H1 (cell line): Measurements from ENCODE around the gene RNF8. TPM values are rescaled to one million over a fixed set of nuclear protein-coding genes. Genes with fewer than 3 reads are reported as not detected.

Source experiments
- CTCF ChIA-PET: fragments of 300-600 bp; sonication (Branson Sonifier 250); formaldehyde crosslinking; loops from one replicate; lab custom pipeline; 2021; ENCODE audit not compliant: partially characterized antibody; lab: Charles Lee
- POLR2A ChIA-PET: fragments of 300-600 bp; sonication (Branson Sonifier 250); formaldehyde crosslinking; loops from one replicate; lab custom pipeline; 2021; ENCODE audit warnings: inconsistent platforms; ENCODE audit not compliant: partially characterized antibody; lab: Charles Lee
- DNase-seq, 2 experiments: peaks; one replicate each; pipeline versions ENCODE4 v3.0.0 to v3.0.0-alpha.2; 2010 to 2022; ENCODE audit warnings: low spot score in 2 of 2, low read depth in 1 of 2, mixed read lengths in 1 of 2
- FAIRE-seq: peaks from 2 replicates; lab custom pipeline; 2011; peaks lifted over from hg19 to GRCh38; lab: Jason Lieb, UNC
- H2AFZ ChIP-seq: 2 replicates; pipeline ENCODE4 v1.8.1; 2012; ENCODE audit warnings: low read length, inconsistent platforms
- H2AK5ac ChIP-seq: 2 replicates; pipeline ENCODE4 v1.6.1; 2013; ENCODE audit warnings: low read depth, low read length
- H2BK120ac ChIP-seq: replicated peaks from 2 replicates; pipeline ENCODE3; 2013; ENCODE audit warnings: low read depth, low read length, inconsistent platforms
- H2BK12ac ChIP-seq: 2 replicates; pipeline ENCODE4 v1.6.1; 2013; ENCODE audit warnings: low read depth, low read length
- H2BK15ac ChIP-seq: 2 replicates; pipeline ENCODE4 v1.6.1; 2013; ENCODE audit warnings: low read length
- H2BK20ac ChIP-seq: 2 replicates; pipeline ENCODE4 v1.6.1; 2013; ENCODE audit warnings: low read length
- H2BK5ac ChIP-seq: 2 replicates; pipeline ENCODE4 v1.6.1; 2013; ENCODE audit warnings: low read depth, low read length
- H3K14ac ChIP-seq: 2 replicates; pipeline ENCODE4 v1.6.1; 2013; ENCODE audit warnings: inconsistent platforms; ENCODE audit not compliant: insufficient read length
- H3K18ac ChIP-seq: 2 replicates; pipeline ENCODE4 v1.6.1; 2013; ENCODE audit warnings: low read length; ENCODE audit errors: extremely low read depth
- H3K23ac ChIP-seq: 2 replicates; pipeline ENCODE4 v1.6.1; 2013; ENCODE audit warnings: inconsistent platforms; ENCODE audit not compliant: insufficient read length
- H3K23me2 ChIP-seq: 2 replicates; pipeline ENCODE4 v1.6.1; 2013; ENCODE audit warnings: low read depth, low read length
- H3K27ac ChIP-seq: 2 replicates; pipeline ENCODE4 v1.6.1; 2011; ENCODE audit warnings: low read depth, low read length, inconsistent platforms
- H3K27me3 ChIP-seq, 4 experiments: replicated peaks in 1 of 4; 1 replicate in 1 of 4; 2 replicates in 3 of 4; pipeline versions ENCODE4 v1.6.1 to v1.8.1; 2011 to 2013; ENCODE audit warnings: low read length in 3 of 4, mild to moderate bottlenecking in 3 of 4, inconsistent platforms in 2 of 4, mixed read lengths in 2 of 4, moderate library complexity in 1 of 4; ENCODE audit not compliant: control insufficient read depth in 3 of 4, insufficient read depth in 3 of 4; ENCODE audit errors: extremely low read depth in 1 of 4
- H3K36me3 ChIP-seq, 4 experiments: 2 replicates each; pipeline versions ENCODE4 v1.6.1 to v1.8.1; 2011 to 2013; ENCODE audit warnings: mild to moderate bottlenecking in 4 of 4, low read length in 3 of 4, moderate library complexity in 2 of 4, control low read depth in 1 of 4, inconsistent platforms in 1 of 4; ENCODE audit not compliant: insufficient read depth in 4 of 4, control insufficient read depth in 2 of 4
- H3K4ac ChIP-seq: replicated peaks from 2 replicates; pipeline ENCODE3; 2013; ENCODE audit warnings: low read length, low read depth, mixed read lengths, inconsistent platforms; ENCODE audit not compliant: insufficient read length
- H3K4me1 ChIP-seq, 4 experiments: replicated peaks in 1 of 4; 1 replicate in 1 of 4; 2 replicates in 3 of 4; pipeline versions ENCODE4 v1.6.1 to v1.8.1; 2011 to 2013; ENCODE audit warnings: low read length in 3 of 4, inconsistent platforms in 2 of 4, mixed read lengths in 1 of 4; ENCODE audit not compliant: insufficient read depth in 4 of 4, control insufficient read depth in 3 of 4
- H3K4me2 ChIP-seq, 2 experiments: 2 replicates each; pipeline versions ENCODE4 v1.6.1 to v1.8.1; 2011 to 2013; ENCODE audit warnings: low read depth in 2 of 2, low read length in 2 of 2, control low read depth in 1 of 2, inconsistent platforms in 1 of 2, mild to moderate bottlenecking in 1 of 2; ENCODE audit not compliant: insufficient read depth in 1 of 2
- H3K4me3 ChIP-seq, 4 experiments: fragments of 200-600, 300-600 bp in 1 of 4; sonication (generic), shearing (Covaris generic), sonication (Bioruptor Twin) in 1 of 4; 2 replicates each; pipeline versions ENCODE4 v1.5.1 to v1.8.1; 2011 to 2016; ENCODE audit warnings: low read length in 4 of 4, low read depth in 3 of 4, control low read depth in 2 of 4, inconsistent platforms in 2 of 4, mild to moderate bottlenecking in 2 of 4, mixed read lengths in 1 of 4, moderate library complexity in 1 of 4; ENCODE audit not compliant: insufficient read depth in 2 of 4; ENCODE audit errors: extremely low read depth in 1 of 4
- H3K56ac ChIP-seq: replicated peaks from 2 replicates; pipeline ENCODE3; 2013; ENCODE audit warnings: low read depth, mild to moderate bottlenecking, mixed read lengths, low read length, inconsistent platforms; ENCODE audit not compliant: insufficient read length
- H3K79me1 ChIP-seq: 2 replicates; pipeline ENCODE4 v1.6.1; 2013; ENCODE audit warnings: low read depth, low read length, control low read depth
- H3K79me2 ChIP-seq, 2 experiments: 2 replicates each; pipeline versions ENCODE4 v1.6.1 to v1.8.1; 2012 to 2013; ENCODE audit warnings: low read length in 2 of 2, mild to moderate bottlenecking in 2 of 2, inconsistent platforms in 1 of 2; ENCODE audit not compliant: insufficient read depth in 2 of 2, control insufficient read depth in 1 of 2
- H3K9ac ChIP-seq, 4 experiments: replicated peaks in 1 of 4; 1 replicate in 1 of 4; 2 replicates in 3 of 4; pipeline versions ENCODE4 v1.6.1 to v1.8.1; 2011 to 2013; ENCODE audit warnings: low read depth in 3 of 4, low read length in 3 of 4, control low read depth in 2 of 4, mild to moderate bottlenecking in 2 of 4, moderate library complexity in 2 of 4, inconsistent platforms in 1 of 4; ENCODE audit errors: extremely low read depth in 1 of 4
- H3K9me3 ChIP-seq, 2 experiments: 2 replicates each; pipeline versions ENCODE4 v1.6.1 to v1.8.1; 2012 to 2013; ENCODE audit warnings: mild to moderate bottlenecking in 2 of 2, moderate library complexity in 2 of 2, control low read depth in 1 of 2, inconsistent platforms in 1 of 2, low read depth in 1 of 2, low read length in 1 of 2, mixed read lengths in 1 of 2; ENCODE audit not compliant: insufficient read depth in 2 of 2
- H4K20me1 ChIP-seq, 2 experiments: replicated peaks in 1 of 2; 2 replicates each; pipeline versions ENCODE3 to v1.8.1; 2011 to 2013; ENCODE audit warnings: inconsistent platforms in 2 of 2, low read length in 2 of 2, mild to moderate bottlenecking in 1 of 2; ENCODE audit not compliant: insufficient read depth in 2 of 2, control insufficient read depth in 1 of 2
- H4K5ac ChIP-seq: 2 replicates; pipeline ENCODE4 v1.6.1; 2013; ENCODE audit warnings: low read length, low read depth, mixed read lengths, inconsistent platforms; ENCODE audit not compliant: insufficient read length
- H4K8ac ChIP-seq: 2 replicates; pipeline ENCODE4 v1.8.0; 2013; ENCODE audit warnings: mild to moderate bottlenecking, moderate library complexity, low read length, inconsistent platforms; ENCODE audit not compliant: insufficient read depth; ENCODE audit errors: extremely low read depth
- H4K91ac ChIP-seq: replicated peaks from 2 replicates; pipeline ENCODE3; 2013; ENCODE audit warnings: low read length, mixed read lengths, inconsistent platforms; ENCODE audit not compliant: insufficient read length
- SIN3A ChIP-seq, 2 experiments: IDR thresholded peaks in 1 of 2; conservative IDR thresholded peaks in 1 of 2; 2 replicates each; pipeline ENCODE4 v1.6.1; 2011 to 2012; ENCODE audit warnings: low read length in 2 of 2, improper control_type of control experiment in 1 of 2, low read depth in 1 of 2, mild to moderate bottlenecking in 1 of 2
- WGBS, 2 experiments: shearing (Covaris generic) in 1 of 2; methylation state at CpG; one replicate each; pipeline versions ENCODE4 v1.1.6 to v1.1.7; 2013 to 2015; ENCODE audit warnings: low lambda C conversion rate in 2 of 2, mixed read lengths in 2 of 2, inconsistent platforms in 1 of 2, low coverage in 1 of 2, missing lambda C conversion rate in 1 of 2; ENCODE audit not compliant: insufficient replicate concordance in 2 of 2, insufficient coverage in 1 of 2, insufficient read length in 1 of 2; ENCODE audit errors: extremely low coverage in 1 of 2, missing lambda C conversion rate in 1 of 2; 5-methylcytosine and 5-hydroxymethylcytosine counted together
- polyA plus RNA-seq, 7 experiments: library from polyadenylated mRNA; depleted of rRNA in 3 of 7; stranded (reverse) in 5 of 7; unstranded in 2 of 7; fragments of >200 nt in 5 of 7; fragments of 200-250 nt in 2 of 7; gene quantifications; 1 replicate in 5 of 7; 2 replicates in 1 of 7; 4 replicates in 1 of 7; pipeline versions ENCODE4 v1.2.1 to v1.2.3, GENCODE V29; 2011 to 2013; ENCODE audit warnings: missing spikeins in 2 of 7, mixed read lengths in 2 of 7
- total RNA-seq: library from RNA; stranded (reverse); fragmentation: NEBNext Ultra II Directional; extraction: Animal tissue kit (Norgen Biotek cat#: 25700); gene quantifications from 2 replicates; pipeline ENCODE4 v1.2.1, GENCODE V29; 2021
- TF ChIP-seq, protein P1 (sequence below), 3 experiments: IDR thresholded peaks; 1 replicate in 2 of 3; 2 replicates in 1 of 3; pipeline versions ENCODE4 v1.5.1 to v1.6.1; 2011; ENCODE audit warnings: low read length in 3 of 3, mild to moderate bottlenecking in 3 of 3, inconsistent platforms in 2 of 3, low read depth in 1 of 3, moderate library complexity in 1 of 3; ENCODE audit not compliant: insufficient read depth in 1 of 3; ENCODE audit errors: control extremely low read depth in 1 of 3

The RNF8 gene
- total and polyA plus RNA-seq, 2 of the 8 experiments (the other 6 are each of a cell fraction or from before 2014, with no cell fraction given) = 20.3 to 44.7 TPM

DNA sequence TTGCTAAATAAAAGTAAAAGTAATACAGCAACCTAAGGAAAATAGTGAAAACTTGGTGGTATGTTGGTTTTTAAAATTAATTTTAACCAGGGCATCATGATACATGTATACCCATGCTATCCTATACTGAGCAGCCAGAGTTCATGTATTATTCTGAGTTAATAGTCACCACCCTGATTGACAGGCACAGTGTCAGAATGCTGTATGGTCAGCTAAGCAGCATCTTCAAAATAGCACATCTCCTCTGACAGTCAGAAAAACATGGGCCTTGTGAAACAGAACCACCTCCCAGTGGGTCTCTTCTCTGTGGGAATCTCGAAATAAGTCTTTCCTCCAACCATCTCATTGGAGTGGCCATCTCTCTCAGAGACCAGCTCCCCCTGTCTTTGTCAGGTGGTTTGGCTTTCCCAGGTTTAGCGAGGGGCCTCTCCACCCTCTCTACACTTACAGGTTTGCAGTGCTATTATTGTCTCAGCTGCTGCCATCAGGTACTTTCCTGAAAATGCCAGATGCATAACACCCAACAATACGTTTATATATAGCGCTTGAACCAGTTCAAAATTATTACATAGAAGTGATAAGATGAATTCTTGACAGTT lies 47.1 kb upstream of the RNF8 start:
- no peak overlapping the region for H2BK20ac ChIP-seq
- H2AK5ac ChIP-seq = no peak overlapping the region
- no peaks in the 10 kb centered on the region for H3K9me3 ChIP-seq
- no peak overlapping the region for H4K5ac ChIP-seq
- no peak overlapping the region for H2AFZ ChIP-seq
- TF ChIP-seq, protein P1, sequence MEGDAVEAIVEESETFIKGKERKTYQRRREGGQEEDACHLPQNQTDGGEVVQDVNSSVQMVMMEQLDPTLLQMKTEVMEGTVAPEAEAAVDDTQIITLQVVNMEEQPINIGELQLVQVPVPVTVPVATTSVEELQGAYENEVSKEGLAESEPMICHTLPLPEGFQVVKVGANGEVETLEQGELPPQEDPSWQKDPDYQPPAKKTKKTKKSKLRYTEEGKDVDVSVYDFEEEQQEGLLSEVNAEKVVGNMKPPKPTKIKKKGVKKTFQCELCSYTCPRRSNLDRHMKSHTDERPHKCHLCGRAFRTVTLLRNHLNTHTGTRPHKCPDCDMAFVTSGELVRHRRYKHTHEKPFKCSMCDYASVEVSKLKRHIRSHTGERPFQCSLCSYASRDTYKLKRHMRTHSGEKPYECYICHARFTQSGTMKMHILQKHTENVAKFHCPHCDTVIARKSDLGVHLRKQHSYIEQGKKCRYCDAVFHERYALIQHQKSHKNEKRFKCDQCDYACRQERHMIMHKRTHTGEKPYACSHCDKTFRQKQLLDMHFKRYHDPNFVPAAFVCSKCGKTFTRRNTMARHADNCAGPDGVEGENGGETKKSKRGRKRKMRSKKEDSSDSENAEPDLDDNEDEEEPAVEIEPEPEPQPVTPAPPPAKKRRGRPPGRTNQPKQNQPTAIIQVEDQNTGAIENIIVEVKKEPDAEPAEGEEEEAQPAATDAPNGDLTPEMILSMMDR (IDR thresholded peaks at IDR 0.05; ENCODE audit: control extremely low read depth in 1 of 3, insufficient read depth in 1 of 3, low read depth in 1 of 3, low read length in 3 of 3) = peak; percentile 10 to 30 (median 22); a peak in 3 of 4 replicates
- TF ChIP-seq SIN3A (conservative IDR thresholded peaks at IDR 0.05 in 1 of 2, IDR thresholded peaks at IDR 0.05 in 1 of 2; ENCODE audit: low read depth in 1 of 2, low read length in 2 of 2) = no peak
- DNase-seq (no peak), FAIRE-seq (no peak)
- H2BK5ac ChIP-seq = no peak overlapping the region
- H3K79me1 ChIP-seq = no peaks in the 10 kb centered on the region
- no peak overlapping the region for H4K8ac ChIP-seq
- H3K27me3 ChIP-seq = no peaks in the 10 kb centered on the region
- WGBS, 2 experiments = 90% methylated on average over 4 of the region's 4 CpGs; no CpG with 5 or more reads in 1 of the 2 experiments
- no peak overlapping the region for H2BK12ac ChIP-seq
- H3K23ac ChIP-seq = no peak overlapping the region
- no peak overlapping the region for H3K4ac ChIP-seq
- no peak overlapping the region for H3K14ac ChIP-seq
- POLR2A ChIA-PET = no interaction called here
- H3K4me2 ChIP-seq = no peak overlapping the region
- no peak overlapping the region for H3K56ac ChIP-seq
- no peaks in the 10 kb centered on the region for H3K23me2 ChIP-seq
- peaks cover 2 to 14% (median 13%) of the 10 kb centered on the region in 4 experiments; a peak in 7 of 8 replicates for H3K36me3 ChIP-seq
- H2BK120ac ChIP-seq = no peak overlapping the region
- H4K91ac ChIP-seq = no peak overlapping the region
- H2BK15ac ChIP-seq = no peak overlapping the region
- H3K27ac ChIP-seq = no peak overlapping the region
- CTCF ChIA-PET = interaction anchor here (0.6 to 5.3 kb wide), 8 partner anchors 9 to 548 kb away, joined by 3 to 43 read pairs (median 4); no protein-coding TSS in a partner anchor
- no peaks in the 10 kb centered on the region for H3K79me2 ChIP-seq
- H3K4me1 ChIP-seq = no peaks in the 10 kb centered on the region
- H3K18ac ChIP-seq = no peak overlapping the region
- H4K20me1 ChIP-seq = peaks cover 0 to 4% of the 10 kb centered on the region in 2 experiments
- no peak overlapping the region for H3K9ac ChIP-seq
- no peak overlapping the region for H3K4me3 ChIP-seq
